Forelimb muscle (tissue), 1 donor: ENCODE results near the gene SLC19A1. TPM values are rescaled to one million over a fixed set of nuclear protein-coding genes. Genes with fewer than 3 reads are reported as not detected.

Experiments used
- DNase-seq: peaks from one replicate; pipeline ENCODE4 v3.0.0-alpha.2; 2013; ENCODE audit warnings: low read depth
- polyA plus RNA-seq: library from polyadenylated mRNA; unstranded; fragments of 120-200 nt; gene quantifications from one replicate; pipeline ENCODE4 v1.2.1, GENCODE V29; 2013; ENCODE audit not compliant: insufficient read length

Gene SLC19A1
- polyA plus RNA-seq, 1 donor = 8.5 TPM

DNA sequence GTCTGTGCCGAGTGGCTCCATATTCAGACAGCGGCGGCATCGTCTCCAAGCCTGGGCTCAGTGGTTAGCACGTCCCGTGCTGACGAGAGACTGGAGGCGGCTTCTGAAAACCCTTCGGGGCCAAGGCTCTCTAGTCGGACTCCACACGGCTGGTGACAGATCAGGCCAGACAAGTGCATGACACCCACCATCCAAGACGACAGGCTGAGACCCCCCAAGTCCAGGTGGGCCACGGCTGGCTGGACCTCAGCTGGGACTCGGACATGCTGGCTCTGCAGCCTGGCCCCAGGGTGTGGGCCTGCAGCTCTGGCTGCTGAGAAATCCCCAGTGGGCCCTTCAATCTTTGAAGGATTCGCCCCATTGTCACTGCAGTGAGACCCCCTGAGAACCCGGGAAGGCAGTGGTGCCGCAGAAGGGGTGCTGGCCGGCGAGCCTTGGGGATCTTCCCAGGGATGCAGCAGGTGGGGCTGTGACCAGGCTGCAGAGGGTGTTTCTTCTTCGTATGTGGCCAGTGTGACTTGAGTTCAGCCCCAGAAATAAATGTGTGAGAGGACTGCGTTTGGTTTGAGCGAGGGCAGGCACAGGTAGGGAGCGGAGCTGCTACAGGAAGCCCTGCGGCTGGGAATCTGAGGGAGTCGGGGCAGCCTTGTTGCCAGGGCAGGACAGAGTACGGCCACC, 15.9 kb upstream of the SLC19A1 start:
- no peak for DNase-seq

DNA sequence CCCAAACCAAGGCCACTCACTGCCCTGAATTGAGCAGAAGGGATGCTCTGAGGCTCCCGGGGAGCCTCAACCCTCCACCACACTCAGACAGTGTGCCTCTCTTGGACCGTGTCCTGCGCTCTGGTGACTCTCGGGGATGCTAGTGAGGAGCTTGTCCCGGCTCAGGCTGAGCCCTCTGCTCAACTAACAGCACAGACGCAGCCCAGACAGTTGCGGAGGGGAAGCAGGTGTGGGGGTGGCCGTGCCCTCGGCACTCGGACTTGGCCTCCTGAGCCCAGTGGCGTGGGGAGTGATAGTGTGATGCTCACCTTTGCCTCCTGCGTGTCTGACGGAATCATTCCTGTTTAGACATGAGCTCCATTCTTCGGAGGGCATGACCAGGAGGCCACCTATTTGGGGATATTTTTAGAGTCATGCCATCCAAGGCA, 15.4 kb upstream of the SLC19A1 start:
- no peak for DNase-seq

DNA sequence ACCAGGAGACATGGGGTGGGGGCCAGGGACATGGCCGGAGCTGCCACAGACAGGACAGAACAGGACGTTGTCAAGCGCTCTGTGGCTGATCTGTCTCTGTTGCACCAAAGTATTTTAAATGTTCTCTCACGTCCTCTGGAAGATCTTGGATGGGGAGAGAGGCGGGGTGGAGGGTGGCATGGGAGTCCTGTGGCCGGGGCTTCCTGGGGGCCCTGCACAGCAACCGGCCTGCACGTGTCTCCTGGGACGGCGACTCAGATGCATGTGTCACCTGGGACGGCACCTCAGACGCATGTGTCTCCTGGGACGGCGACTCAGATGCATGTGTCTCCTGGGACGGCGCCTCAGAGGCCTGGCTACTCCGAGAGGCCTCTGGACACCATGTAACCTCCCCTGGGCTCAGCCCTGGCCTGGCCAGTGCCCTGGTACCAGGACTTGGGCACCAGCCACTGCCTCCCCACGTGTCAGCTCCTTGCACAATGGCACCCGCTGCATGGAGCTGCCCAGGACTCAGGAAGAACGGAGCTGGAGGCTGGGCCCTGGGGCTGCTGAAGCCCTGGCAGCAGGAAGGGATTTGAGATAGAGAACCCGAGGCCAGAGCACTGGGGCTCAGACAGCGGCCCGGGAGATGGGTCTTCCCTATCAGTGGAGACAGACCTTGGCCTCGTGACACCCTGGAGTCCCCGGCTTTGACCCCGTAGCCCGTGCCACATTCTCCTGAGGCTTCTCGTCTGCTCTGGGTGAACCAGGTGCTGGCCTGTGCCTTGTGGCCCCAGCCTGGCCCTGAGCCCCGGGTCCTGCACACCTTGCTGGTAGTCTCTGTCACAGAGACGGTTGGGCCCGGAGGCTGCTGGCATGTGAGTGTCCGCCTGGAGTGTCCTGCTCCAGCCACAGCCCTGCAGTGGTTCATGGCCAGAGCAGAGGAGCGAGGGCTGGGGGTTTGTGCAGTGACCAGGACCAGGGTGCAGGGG, 14.7 kb upstream of the SLC19A1 start:
- no peak for DNase-seq

DNA sequence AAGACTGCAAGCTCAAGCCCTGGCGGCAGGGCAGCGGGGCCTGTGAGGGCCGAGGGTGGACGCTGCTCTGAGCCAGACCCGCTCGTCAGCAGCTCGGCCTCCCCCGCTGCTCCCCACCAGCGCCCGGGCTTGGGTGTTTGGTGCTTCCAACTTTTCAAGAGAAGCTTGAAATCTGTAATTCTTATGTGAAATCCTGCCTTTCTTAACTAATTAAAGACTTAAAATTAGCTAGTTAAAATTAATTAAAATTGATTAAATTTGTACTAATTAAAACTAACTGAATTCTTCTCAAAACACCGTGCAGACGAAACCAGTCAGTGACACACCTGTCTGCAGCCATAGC, 14.0 kb upstream of the SLC19A1 start:
- no peak for DNase-seq

DNA sequence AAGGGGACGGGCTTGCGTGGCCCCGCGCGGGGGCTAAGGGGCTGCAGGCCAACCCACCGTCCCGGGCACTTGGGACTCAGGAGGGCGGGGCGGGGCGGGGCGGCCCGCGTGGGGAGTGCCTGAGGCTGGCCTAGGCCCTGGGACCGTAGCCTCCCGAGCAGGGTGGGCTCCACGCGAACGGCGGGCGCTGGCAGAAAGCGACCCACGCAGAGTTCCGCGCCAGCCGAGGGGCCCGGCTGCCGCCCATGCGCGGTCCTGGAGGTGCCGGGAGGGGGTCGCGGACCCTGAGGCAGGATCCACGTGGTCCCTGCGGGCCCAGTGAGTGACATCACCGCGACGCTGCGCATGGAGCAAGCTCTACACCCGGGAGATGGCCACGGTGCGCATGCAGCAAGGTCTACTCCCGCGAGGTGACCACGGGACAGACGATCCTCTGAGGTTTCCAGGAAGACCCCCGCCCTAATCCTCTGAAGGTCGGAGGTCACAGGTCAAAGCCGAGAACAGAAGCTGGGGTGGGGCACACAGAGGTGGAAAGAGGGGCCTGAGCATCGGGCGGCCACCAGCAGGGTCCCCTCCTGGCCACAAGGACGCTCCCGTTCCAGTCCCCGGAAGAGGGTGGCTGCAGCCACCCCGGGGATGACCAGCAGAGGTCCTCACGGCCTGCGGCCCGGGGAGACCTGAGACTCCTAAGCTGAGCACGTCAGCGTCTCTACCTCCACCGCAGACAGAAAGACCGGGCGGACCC, 13.5 kb upstream of the SLC19A1 start:
- peak; percentile 53 for DNase-seq

DNA sequence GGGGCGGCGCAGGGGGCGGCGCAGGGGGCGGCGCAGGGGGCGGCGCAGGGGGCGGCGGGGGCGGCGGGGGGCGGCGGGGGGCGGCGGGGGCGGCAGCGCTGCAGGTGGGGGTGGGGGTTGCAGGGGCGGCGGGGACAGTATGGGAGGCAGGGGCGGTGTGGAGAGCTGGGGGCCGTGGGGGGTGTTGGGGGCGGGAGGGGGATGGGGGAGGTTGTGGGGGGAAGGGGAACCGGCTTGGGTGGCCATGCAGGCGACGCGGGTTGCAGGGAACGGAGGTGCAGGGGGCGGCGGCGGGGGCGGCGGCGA, 13.0 kb upstream of the SLC19A1 start:
- DNase-seq = no peak

DNA sequence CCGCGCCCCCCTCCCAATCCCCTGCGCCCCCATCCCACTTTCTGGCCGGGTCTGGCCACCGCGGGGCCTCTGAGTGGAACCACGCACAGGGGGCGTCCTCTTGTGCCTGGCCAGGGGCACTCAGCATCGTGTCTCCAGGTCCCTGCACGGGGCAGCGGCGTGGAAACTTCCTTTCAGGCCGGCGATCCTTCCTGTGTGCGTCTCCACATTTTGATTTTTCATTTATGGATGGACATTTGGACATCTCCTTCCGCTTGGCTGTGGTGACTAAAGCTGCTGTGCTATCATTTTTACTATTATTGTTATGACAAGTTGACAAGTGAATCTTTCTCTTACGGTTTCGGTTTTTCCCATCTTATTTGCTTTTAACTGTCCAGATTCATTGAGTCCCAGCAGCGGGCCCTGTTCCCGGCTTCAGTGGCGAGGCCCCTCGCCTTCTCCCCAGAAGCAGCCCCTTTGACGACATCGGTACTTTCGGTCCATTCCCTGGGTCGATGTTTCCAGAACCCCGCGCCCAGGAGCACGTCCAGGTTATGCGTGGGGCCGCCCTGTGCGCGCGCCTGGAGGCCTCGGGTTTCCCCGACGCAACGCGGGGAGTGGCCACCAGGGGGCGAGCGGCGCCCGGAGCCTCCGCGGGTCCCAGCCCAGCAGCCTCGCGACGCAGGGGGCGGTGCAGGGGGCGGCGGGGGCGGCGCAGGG, 12.4 kb upstream of the SLC19A1 start:
- DNase-seq = no peak

DNA sequence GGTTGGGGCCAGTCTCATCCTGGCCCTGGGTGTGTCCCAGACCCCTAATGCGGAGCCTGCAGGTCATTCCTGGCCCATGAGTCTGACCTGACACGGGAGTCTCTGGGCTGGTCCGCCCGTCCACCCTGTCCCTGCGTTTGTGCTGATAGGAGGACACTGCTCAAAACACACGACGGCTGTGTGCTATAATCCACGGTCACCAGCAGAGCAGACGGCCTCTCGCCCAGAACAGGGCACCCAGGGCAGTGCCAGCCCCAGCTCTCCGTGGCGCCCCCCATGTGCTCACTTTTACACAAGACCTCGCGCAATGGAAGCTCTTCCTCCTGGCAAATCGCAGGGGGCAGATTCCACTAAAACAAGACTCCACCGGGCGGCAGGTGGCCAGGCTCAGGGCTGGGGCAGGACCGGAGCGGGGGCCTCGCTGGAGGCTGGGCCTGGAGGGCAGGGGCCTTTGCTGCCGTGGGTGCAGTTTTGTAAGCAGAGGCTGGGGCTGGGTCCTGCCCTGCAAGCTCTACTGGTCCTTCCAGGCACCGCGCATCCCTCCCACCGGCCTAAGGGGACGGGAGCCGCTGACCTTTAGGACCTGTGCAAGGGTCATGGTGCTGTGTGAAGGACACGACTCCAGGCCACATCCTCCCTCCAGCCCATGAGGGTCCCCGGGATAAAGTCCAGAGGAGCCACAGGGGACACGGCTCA, 10.6 kb upstream of the SLC19A1 start:
- DNase-seq = no peak

DNA sequence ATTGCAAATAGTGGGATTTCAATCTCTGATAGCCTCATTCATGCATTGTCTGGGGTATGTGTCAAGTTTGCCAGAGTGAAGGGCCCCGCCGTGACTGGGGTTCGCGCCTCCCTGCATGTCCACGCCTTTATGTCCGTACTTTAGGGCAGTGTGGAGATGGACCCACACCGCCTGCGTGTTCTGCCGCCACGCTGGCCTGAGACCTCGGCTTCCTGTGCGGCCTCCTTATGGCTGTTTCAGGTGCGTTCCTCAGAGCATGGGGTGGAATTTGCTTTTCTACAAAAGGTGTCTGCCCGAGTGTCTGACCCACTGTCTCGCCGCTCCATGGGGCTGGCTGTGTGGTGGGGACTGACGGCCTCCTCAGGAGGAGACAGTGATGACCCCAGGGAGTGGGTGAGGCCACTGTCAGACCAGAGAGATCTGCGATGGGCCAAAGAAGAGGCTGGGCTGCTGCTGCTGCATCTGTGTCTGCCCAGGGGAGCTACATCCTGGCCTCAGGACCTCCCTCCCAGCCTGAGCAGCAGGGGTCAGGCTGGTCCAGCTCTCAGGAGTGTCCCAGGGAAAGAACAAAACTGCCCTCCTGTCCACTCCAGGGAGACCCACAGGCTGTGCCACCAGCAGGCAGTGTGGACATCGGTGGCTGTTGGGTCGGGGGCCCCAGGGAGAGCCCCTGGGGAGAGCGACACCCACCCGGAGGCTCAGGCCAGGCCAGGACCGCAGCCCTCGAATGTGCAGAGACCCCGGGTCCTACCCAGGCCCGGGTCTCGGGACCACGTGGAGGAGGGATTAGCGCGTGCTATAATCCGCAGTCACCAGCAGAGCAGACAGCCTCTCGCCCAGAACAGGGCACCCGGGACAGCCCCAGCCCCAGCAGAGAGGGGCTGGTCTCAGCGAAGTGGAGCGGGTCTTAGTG, 9.8 kb upstream of the SLC19A1 start:
- DNase-seq = no peak

DNA sequence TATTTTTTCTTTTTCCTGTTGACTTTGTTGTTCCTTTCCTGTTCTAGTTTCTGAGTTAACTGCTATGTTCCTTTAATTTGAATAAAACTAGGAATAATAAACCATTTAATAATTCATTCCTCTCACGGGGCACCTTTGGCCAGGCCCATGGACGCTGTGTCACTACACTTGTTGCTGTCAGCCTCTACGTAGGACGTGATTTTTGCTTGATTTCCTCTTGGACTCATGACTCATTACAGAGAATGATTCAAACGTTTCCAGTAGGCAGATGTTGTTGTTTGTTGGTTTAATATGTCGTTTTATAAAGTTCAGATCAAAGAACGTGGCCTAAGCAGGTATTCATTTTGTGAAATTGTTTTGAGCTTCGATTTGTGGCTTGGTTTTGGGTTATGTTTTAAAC, 9.1 kb upstream of the SLC19A1 start:
- DNase-seq = no peak

DNA sequence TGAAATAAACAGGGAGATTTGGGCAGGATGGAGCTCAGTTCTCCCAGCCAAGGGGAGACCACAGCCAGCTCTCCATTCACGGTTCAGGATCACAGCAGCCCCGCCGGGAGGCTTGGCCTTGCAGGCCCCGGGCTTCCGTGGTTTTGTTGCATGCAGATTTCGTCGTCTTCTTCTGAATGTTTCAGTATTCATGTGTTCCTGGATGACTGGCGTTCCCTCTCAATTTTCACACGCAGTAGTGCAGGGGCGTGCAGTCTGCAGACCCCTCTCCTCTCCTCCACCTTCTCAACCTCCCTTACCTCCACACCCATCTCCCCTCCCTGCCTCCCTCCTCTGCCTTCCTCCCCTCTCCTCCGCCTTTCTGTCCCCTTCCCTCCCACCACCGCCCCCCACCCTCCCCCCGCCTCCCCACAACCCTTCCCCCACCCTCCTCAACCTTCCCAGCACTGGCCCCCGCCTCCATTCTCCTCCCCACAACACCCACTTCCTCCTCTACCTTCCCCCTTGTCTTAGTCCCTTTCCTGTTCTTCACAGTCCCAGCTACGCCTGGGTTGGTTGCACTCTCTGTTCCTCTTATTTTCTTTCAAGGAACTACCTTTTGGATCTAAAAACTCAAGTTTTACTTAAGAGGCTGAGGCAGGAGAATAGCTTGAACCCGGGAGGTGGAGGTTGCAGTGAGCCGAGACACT, 8.4 kb upstream of the SLC19A1 start:
- DNase-seq = no peak

DNA sequence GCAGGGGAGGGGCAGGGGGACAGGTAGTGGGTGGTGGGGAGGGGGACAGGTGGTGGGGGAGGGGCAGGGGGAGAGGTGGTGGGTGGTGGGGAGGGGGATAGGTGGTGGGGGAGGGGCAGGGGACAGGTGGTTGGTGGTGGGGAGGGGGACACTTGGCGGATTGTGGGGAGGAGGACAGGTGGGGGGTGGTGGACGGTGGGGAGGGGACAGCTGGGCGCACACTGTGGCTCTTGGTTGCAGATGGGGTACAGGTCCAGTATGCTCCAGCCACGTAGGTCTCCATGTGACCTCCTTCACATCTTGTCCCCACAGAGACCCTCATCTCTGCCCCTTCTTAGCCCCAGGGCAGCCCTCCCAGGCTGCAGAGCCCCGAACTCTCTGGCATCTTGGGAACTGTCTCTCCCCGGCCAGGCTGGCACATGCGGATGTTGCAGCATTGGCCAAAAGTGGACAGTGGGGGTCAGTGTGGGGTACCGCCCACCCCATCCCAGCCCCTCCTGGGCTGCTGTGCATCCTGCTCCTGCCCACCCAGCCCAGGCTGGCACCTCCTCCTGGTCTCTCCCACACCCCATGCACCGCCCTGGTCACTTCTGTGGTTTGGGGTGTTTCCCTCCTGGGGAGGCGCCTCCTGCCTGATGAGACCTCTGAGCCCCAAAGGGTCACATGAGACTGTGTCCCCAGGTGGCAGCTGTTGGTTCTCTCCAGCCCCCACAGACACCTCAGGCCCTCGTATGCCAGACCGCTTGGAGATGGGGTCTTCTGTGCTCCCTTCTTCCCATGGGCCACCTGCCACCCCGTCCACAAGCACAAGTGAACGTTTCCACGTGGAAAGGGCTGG, 7.6 kb upstream of the SLC19A1 start:
- DNase-seq = no peak

DNA sequence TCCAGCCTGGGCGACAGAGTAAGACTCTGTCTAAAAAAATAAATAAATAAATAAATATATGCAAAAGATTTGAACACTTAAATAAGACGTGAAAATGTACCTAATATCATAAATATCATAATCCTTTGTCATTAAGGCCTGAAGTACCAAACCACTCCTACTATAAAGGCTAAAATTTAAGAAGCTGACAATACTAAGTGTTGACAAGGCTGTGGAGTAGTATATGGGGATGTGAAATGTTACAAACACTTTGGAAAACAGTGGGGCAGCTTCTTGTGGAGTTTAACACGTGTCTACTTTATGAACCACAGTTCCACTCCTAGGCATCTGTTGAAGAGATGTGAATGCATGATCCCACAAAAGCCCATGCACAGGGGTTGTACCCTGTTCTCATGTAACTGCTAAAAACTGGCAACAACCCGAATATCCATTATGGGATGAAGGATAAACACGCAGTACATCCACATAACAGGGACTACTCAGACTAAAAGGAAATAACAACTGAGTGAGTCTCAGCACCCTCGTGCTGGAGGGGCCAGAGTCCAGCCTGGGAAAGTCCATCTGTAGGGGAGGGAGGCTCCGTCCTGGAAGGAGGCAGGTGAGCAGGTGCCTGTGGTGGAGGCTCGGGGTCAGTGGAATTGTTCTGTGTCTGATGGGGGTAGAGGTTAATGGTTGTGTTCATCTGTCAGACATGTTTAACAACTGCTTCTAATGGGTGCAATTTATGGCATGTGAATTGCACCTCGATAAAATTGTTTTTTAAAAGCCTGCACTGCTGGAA, 6.7 kb upstream of the SLC19A1 start:
- no peak for DNase-seq

DNA sequence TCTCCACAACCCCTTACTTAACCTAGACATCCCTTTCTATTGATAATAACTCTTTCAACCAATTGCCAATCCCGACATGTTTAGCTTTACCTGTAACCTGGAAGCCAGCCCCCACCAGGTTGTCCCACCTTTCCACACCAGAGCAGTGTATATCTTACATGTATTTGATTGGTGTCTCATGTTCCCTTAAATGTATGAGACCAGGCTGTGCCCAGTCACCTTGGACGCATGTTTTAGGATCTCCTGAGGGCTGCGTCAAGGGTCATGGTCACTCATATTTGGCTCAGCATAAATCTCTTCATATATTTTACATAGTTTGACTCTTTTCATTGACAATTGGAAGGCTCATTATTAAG, 5.3 kb upstream of the SLC19A1 start:
- DNase-seq = no peak

DNA sequence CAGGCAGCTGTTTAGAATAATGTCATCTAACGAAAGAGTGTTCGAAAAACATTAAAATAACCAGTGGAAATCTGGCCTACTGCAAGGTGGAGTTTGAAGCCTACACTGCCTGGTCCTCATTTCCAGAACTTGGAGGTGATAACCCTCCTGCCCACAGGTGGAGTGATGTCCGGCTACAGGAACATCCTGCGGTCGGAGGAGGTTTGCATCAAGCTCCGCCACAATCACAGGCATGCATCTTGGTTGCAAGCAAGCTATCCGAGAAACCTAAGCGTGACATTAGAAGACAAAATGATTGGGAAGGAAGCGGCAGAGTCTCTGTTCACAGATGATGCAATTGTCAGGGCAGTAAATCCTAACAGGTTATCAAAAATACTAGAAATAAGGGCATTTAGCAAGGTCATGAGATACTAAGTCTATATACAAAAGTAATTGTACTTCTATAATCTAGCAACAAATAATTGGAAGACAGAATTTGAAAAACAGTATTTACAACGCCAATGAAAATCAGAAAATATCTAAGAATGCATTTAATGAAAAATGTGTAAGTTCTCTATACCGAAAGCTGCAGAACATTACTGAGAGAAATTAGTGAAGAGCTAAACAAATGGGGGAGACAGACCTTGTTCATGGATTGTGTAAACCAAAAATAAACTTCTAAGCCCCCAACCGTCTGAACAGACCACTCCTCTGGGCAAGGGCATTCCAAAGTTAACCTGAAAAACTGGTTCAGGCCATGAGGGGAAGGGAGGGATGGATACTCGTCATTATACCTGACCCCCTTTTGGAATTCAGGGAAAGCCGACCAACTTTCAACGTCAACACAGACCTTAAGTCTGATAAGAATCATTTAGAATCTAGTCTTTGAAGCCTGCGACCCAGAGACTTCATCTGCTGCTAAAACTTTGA, 4.7 kb upstream of the SLC19A1 start:
- no peak for DNase-seq

DNA sequence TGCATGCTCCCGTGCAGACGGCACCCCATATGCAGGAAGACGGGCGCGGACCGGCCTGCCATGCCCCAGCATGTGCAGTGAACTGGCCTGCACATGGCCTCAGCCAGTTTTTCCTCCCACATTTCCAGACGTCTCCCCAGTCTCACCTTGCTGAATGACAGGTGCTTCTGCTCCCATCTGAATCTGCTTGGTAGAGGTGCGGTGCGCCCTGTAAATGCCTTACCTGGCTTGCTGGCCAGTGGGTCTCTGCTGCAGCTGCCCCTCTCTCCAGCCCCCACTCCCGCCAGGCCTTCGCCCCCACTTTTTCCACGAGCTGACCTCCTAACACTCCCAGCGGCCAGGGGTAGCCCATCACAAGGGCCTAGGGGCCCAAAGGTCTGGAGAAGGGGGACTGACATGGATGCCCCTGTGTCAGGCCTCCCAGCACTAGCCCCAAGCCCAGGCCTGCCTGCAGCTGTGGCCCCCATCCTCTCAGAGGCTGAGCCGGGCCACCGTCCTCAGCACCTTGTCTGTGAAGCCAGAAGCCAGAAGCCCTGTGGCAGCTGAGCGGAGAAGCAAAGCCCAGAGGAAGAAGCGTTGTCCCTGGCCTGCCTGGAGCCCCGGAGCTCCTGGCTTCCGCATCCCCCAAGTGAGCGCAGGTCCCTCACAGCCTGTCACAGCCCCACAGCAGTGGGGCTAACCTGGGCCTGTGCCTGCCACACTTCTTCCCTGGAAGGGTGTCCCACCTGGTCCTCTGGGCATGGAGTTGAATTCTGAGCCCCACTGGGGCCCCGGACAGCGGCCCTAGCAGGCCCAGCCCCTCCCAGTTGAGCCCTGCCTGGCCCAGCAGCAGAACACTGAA, 3.7 kb upstream of the SLC19A1 start:
- no peak for DNase-seq
